Lower lobe of right lung (tissue), 2 donors: ENCODE data around the gene PRRX2. TPM values are rescaled to one million over a fixed set of nuclear protein-coding genes. Genes with fewer than 3 reads are reported as not detected.
A peak's percentile ranks its signal among the peaks of the same experiment; 100 is the strongest.

Source experiments
- ATAC-seq, 2 donors: fragments of 200-7000 bp; cut with Tn5 transposase; one replicate each; pipeline ENCODE4 v1.9.1; 2020 to 2022; ENCODE audit warnings: mild to moderate bottlenecking in 2 of 2, moderate library complexity in 2 of 2
- DNase-seq: peaks from one replicate; pipeline ENCODE4 v3.0.0-alpha.2; 2020
- H3K27ac ChIP-seq: fragments of 200-600 bp; one replicate; pipeline ENCODE4 v1.8.0; 2022
- H3K27me3 ChIP-seq: fragments of 200-600 bp; one replicate; pipeline ENCODE4 v1.8.0; 2022; ENCODE audit warnings: low read depth
- H3K36me3 ChIP-seq: fragments of 200-600 bp; one replicate; pipeline ENCODE4 v1.8.0; 2022; ENCODE audit warnings: mild to moderate bottlenecking
- H3K4me1 ChIP-seq: fragments of 200-600 bp; one replicate; pipeline ENCODE4 v1.8.0; 2022
- H3K4me3 ChIP-seq: fragments of 200-600 bp; one replicate; pipeline ENCODE4 v1.8.0; 2022; ENCODE audit warnings: mild to moderate bottlenecking
- H3K9me3 ChIP-seq: fragments of 200-600 bp; one replicate; pipeline ENCODE4 v1.8.0; 2022
- CTCF ChIP-seq: fragments of 200-600 bp; IDR thresholded peaks from one replicate; pipeline ENCODE4 v1.8.0; 2022; ENCODE audit warnings: antibody characterized with exemption, mild to moderate bottlenecking
- intact Hi-C: fragments of 100-400 bp; cut with DNase I; formaldehyde crosslinking; loops from one replicate; pipeline ENCODE4 v1.11.0; 2022
- long read RNA-seq: library from polyadenylated mRNA; unstranded; transcript quantifications from one replicate; pipeline ENCODE4 v2.0.0, GENCODE V29; 2021
- total RNA-seq: library from RNA; stranded (reverse); fragmentation: NEBNext Ultra II Directional; extraction: Animal tissue kit (Norgen Biotek cat#: 25700); gene quantifications from one replicate; pipeline ENCODE4 v1.2.1, GENCODE V29; 2021
- donor health status: DM: no; HTN: yes; CAD: no; lungs with severe emphysema.

Gene PRRX2
- 2.5 TPM for total RNA-seq
- long read RNA-seq, partial matches to known transcripts = 1 of 5 reads
- long read RNA-seq, other reads (novel, unspliced or antisense) = 2 of 5 reads

- Histone ChIP-seq H3K4me1 (peaks cover 3% of the 10 kb centered on the region), H3K36me3 (no peaks in the 10 kb centered on the region), H3K27me3 (peaks cover 36% of the 10 kb centered on the region), H3K9me3 (no peaks in the 10 kb centered on the region), H3K4me3 (peak within 1 kb of the TSS; percentile 47), H3K27ac (no peak within 1 kb of the TSS)
- no peak for TF ChIP-seq CTCF
- DNase-seq (no peak), ATAC-seq (peak; percentile 30 to 38)
- intact Hi-C loops = no loop called here
These were observed at the start of gene PRRX2 for GRCh38 chr9:129665389-129665775. PRRX2 (plus strand) TSS chr9:129665647; CDS start chr9:129665868, 221 bp downstream.

- intact Hi-C loops = loop anchor here (10.0 kb wide), 1 partner anchor 482 kb away; no protein-coding TSS in a partner anchor
- Histone ChIP-seq H3K4me3 (no peak overlapping the region), H3K27ac (no peak overlapping the region), H3K27me3 (peaks cover 22% of the 10 kb centered on the region), H3K4me1 (peaks cover 7% of the 10 kb centered on the region), H3K9me3 (no peaks in the 10 kb centered on the region), H3K36me3 (no peaks in the 10 kb centered on the region)
- DNase-seq (no peak), ATAC-seq (no peak)
- TF ChIP-seq CTCF = peak; percentile 22
These were observed 48.3 kb upstream of the PRRX2 start for GRCh38 chr9:129617167-129617566.

GRCh38 chr9:129619787-129620668, 45.4 kb upstream of the PRRX2 start:
- intact Hi-C loops = loop anchor here (10.0 kb wide), 1 partner anchor 485 kb away; no protein-coding TSS in a partner anchor
- TF ChIP-seq CTCF = no peak
- H3K27ac ChIP-seq = peak overlapping the region; percentile 20

GRCh38 chr9:129620669-129621295, 44.7 kb upstream of the PRRX2 start, which contains the start of gene C9orf50:
C9orf50 (minus strand) TSS chr9:129621101; CDS start chr9:129620574, 527 bp downstream.
- H3K27ac ChIP-seq = peak within 1 kb of the TSS; percentile 20
- no peaks in the 10 kb centered on the region for H3K9me3 ChIP-seq
- H3K27me3 ChIP-seq = peaks cover 14% of the 10 kb centered on the region
- DNase-seq = no peak
- no peaks in the 10 kb centered on the region for H3K36me3 ChIP-seq
- no peak for ATAC-seq
- H3K4me3 ChIP-seq = peak within 1 kb of the TSS; percentile 49
- intact Hi-C loops = no loop called here
- TF ChIP-seq CTCF = no peak
- H3K4me1 ChIP-seq = peaks cover 25% of the 10 kb centered on the region

More at GRCh38 chr9:129619787-129620668, 45.4 kb upstream of the PRRX2 start:
- H3K9me3 ChIP-seq = no peaks in the 10 kb centered on the region
- peaks cover 14% of the 10 kb centered on the region for H3K27me3 ChIP-seq
- DNase-seq (no peak), ATAC-seq (peak; percentile 4 to 17)
- H3K4me3 ChIP-seq = peak overlapping the region; percentile 49
- peaks cover 17% of the 10 kb centered on the region for H3K4me1 ChIP-seq
- no peaks in the 10 kb centered on the region for H3K36me3 ChIP-seq

GRCh38 chr9:129623331-129623730, 42.1 kb upstream of the PRRX2 start:
- no peak overlapping the region for H3K4me3 ChIP-seq
- H3K9me3 ChIP-seq = no peaks in the 10 kb centered on the region
- DNase-seq (no peak), ATAC-seq (no peak)
- H3K36me3 ChIP-seq = no peaks in the 10 kb centered on the region
- H3K4me1 ChIP-seq = peaks cover 41% of the 10 kb centered on the region
- intact Hi-C loops = no loop called here
- no peak overlapping the region for H3K27ac ChIP-seq
- H3K27me3 ChIP-seq = peaks cover 14% of the 10 kb centered on the region
- TF ChIP-seq CTCF = no peak
